ENCODE measurements around the gene LSM4. TPM values are rescaled to one million over a fixed set of nuclear protein-coding genes. Genes with fewer than 3 reads are reported as not detected.

The LSM4 gene
- total RNA-seq, 1 donor from 2014 or later = 94.8 TPM

- no peak for TF ChIP-seq CTCF (IDR thresholded peaks at IDR 0.05; ENCODE audit: borderline replicate concordance)
- peaks cover 33% of the 10 kb centered on the region for H3K4me1 ChIP-seq
- H3K9me3 ChIP-seq (replicated peaks) = no peaks in the 10 kb centered on the region
- peaks cover 7% of the 10 kb centered on the region for H3K36me3 ChIP-seq
- H3K4me3 ChIP-seq = peak within 1 kb of the TSS; percentile 84
- peak; percentile 83 for DNase-seq
- H3K27ac ChIP-seq (replicated peaks) = peak within 1 kb of the TSS; percentile 82
- H3K27me3 ChIP-seq (ENCODE audit: low read depth) = no peaks in the 10 kb centered on the region
- intact Hi-C loops (cut with micrococcal nuclease) = no loop called here
Observed at GRCh38 chr19:18340190-18340989, 17.5 kb upstream of the LSM4 start, which contains the start of gene PGPEP1. Gene PGPEP1, plus strand, starts transcription at chr19:18340598. Its CDS starts 84 bp downstream, at chr19:18340682.

GRCh38 chr19:18339723-18340122 lies 16.8 kb upstream of the LSM4 start:
- H3K4me3 ChIP-seq = peak overlapping the region; percentile 84
- peak overlapping the region; percentile 82 for H3K27ac ChIP-seq (replicated peaks)
- intact Hi-C loops (cut with micrococcal nuclease) = no loop called here
- peaks cover 2% of the 10 kb centered on the region for H3K36me3 ChIP-seq
- DNase-seq = no peak
- peak; percentile 22 for TF ChIP-seq CTCF (IDR thresholded peaks at IDR 0.05; ENCODE audit: borderline replicate concordance)
- H3K27me3 ChIP-seq (ENCODE audit: low read depth) = no peaks in the 10 kb centered on the region
- H3K4me1 ChIP-seq = peaks cover 33% of the 10 kb centered on the region
- no peaks in the 10 kb centered on the region for H3K9me3 ChIP-seq (replicated peaks)

- no peak for DNase-seq
- no peak for TF ChIP-seq CTCF (IDR thresholded peaks at IDR 0.05; ENCODE audit: borderline replicate concordance)
- Histone ChIP-seq H3K4me1 (peaks cover 33% of the 10 kb centered on the region), H3K9me3 (replicated peaks) (no peaks in the 10 kb centered on the region), H3K4me3 (no peak overlapping the region), H3K27ac (replicated peaks) (peak overlapping the region; percentile 86), H3K27me3 (ENCODE audit: low read depth) (no peaks in the 10 kb centered on the region), H3K36me3 (no peaks in the 10 kb centered on the region)
- intact Hi-C loops (cut with micrococcal nuclease) = no loop called here
Observed at GRCh38 chr19:18338541-18338940, 15.7 kb upstream of the LSM4 start.

- Histone ChIP-seq H3K4me3 (no peak overlapping the region), H3K36me3 (no peaks in the 10 kb centered on the region), H3K9me3 (replicated peaks) (no peaks in the 10 kb centered on the region), H3K27me3 (ENCODE audit: low read depth) (no peaks in the 10 kb centered on the region), H3K27ac (replicated peaks) (no peak overlapping the region), H3K4me1 (peaks cover 24% of the 10 kb centered on the region)
- DNase-seq = no peak
- intact Hi-C loops (cut with micrococcal nuclease) = no loop called here
- TF ChIP-seq CTCF (IDR thresholded peaks at IDR 0.05; ENCODE audit: borderline replicate concordance) = no peak
Observed at GRCh38 chr19:18336121-18336520, 13.2 kb upstream of the LSM4 start.

- Histone ChIP-seq H3K36me3 (no peaks in the 10 kb centered on the region), H3K4me3 (no peak overlapping the region), H3K4me1 (peaks cover 16% of the 10 kb centered on the region), H3K27ac (replicated peaks) (no peak overlapping the region), H3K27me3 (ENCODE audit: low read depth) (no peaks in the 10 kb centered on the region), H3K9me3 (replicated peaks) (no peaks in the 10 kb centered on the region)
- intact Hi-C loops (cut with micrococcal nuclease) = no loop called here
- no peak for TF ChIP-seq CTCF (IDR thresholded peaks at IDR 0.05; ENCODE audit: borderline replicate concordance)
- no peak for DNase-seq
Observed at GRCh38 chr19:18333680-18334079, 10.8 kb upstream of the LSM4 start.

Measured in left ventricle myocardium inferior (tissue), 1 donor.